ENCODE measurements around the gene COX17. TPM values are rescaled to one million over a fixed set of nuclear protein-coding genes. Genes with fewer than 3 reads are reported as not detected.
"Not testable (repeated sequence)": the region's sequence is repeated elsewhere in the genome, so short reads cannot be mapped to it uniquely, and the experiment has no call there.

Gene COX17
- total and polyA plus RNA-seq, 2 experiments from 2014 or later = 28.3 to 87.2 TPM

DNA sequence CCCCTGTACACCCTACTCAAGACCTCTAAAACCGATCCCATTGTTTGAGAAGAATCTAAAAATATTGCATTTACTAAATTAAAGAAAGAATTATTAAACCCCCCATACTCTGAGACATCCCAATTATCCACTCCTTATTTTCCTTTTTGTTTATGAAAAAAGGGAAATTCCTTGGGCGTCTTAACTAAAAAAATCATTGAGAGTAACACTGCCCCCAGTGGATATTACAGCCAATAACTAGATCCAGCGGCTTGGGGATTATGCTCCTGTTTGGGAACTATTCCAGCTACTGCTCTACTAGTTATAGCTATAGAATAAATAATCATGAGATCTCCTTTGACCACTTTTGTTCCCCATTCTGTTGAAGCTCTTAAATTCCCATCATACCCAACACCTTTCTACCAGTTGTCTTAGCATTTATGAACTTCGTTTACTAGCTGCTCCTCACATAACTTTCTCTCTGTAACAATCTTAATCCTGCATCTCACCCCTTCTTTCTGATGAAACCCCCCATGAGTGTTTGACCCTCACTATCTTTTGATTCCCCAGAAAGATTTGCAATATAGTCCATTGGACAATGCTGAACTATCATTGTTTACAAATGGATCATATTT, 12.9 kb upstream of the COX17 start:
- Histone ChIP-seq H3K9me3 (ENCODE audit: low read depth) (no peaks in the 10 kb centered on the region), H3K27me3 (no peaks in the 10 kb centered on the region), H3K79me2 (no peaks in the 10 kb centered on the region), H3K9me2 (replicated peaks; ENCODE audit: insufficient read depth) (no peaks in the 10 kb centered on the region), H2AFZ (no peak overlapping the region), H3K4me1 (ENCODE audit: insufficient read depth) (no peaks in the 10 kb centered on the region), H3K4me2 (no peak overlapping the region), H3K36me3 (replicated peaks; ENCODE audit: insufficient read depth, low read depth) (no peaks in the 10 kb centered on the region), H3K4me3 (no peak overlapping the region), H4K20me1 (ENCODE audit: insufficient read depth, poor library complexity, severe bottlenecking) (no peaks in the 10 kb centered on the region), H3K27ac (no peak overlapping the region)
- TF ChIP-seq, protein P1, sequence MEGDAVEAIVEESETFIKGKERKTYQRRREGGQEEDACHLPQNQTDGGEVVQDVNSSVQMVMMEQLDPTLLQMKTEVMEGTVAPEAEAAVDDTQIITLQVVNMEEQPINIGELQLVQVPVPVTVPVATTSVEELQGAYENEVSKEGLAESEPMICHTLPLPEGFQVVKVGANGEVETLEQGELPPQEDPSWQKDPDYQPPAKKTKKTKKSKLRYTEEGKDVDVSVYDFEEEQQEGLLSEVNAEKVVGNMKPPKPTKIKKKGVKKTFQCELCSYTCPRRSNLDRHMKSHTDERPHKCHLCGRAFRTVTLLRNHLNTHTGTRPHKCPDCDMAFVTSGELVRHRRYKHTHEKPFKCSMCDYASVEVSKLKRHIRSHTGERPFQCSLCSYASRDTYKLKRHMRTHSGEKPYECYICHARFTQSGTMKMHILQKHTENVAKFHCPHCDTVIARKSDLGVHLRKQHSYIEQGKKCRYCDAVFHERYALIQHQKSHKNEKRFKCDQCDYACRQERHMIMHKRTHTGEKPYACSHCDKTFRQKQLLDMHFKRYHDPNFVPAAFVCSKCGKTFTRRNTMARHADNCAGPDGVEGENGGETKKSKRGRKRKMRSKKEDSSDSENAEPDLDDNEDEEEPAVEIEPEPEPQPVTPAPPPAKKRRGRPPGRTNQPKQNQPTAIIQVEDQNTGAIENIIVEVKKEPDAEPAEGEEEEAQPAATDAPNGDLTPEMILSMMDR (IDR thresholded peaks at IDR 0.05; ENCODE audit: poor library complexity) = peak; percentile 51
- no peak for TF ChIP-seq EZH2 (IDR thresholded peaks at IDR 0.05; ENCODE audit: borderline replicate concordance)
- TF ChIP-seq EZH2phosphoT487 (IDR thresholded peaks at IDR 0.05; ENCODE audit: low read depth, severe bottlenecking, unreplicated experiment) = no peak
- peak; percentile 39 for DNase-seq (ENCODE audit: low spot score)
- 56% methylated on average over 4 of the region's 4 CpGs for WGBS (ENCODE audit: low lambda C conversion rate, missing lambda C conversion rate)

DNA sequence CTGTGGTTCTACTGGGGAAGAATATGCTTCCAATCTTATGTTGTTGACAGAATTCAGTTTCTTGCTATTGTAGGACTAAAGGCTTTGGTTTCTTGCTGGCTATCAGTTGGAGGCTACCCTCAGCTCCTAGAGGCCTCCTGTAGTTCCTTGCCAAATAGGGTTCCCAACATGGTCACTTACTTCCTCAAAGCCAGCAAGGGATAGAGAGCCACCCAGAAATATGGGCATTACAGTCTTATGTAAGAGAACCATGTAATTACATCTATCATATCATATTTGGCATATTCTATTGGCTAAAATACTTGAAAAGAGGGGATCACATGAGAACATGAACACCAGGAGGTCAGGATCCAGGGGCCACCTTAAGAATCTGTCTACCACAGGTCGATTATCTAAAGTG, 6.2 kb upstream of the COX17 start:
- Histone ChIP-seq H4K20me1 (ENCODE audit: insufficient read depth, poor library complexity, severe bottlenecking) (no peaks in the 10 kb centered on the region), H3K79me2 (no peaks in the 10 kb centered on the region), H3K9me3 (ENCODE audit: low read depth) (no peaks in the 10 kb centered on the region), H3K27me3 (no peaks in the 10 kb centered on the region), H3K4me1 (ENCODE audit: insufficient read depth) (no peaks in the 10 kb centered on the region), H3K4me2 (no peak overlapping the region), H3K4me3 (no peak overlapping the region), H3K9me2 (replicated peaks; ENCODE audit: insufficient read depth) (no peaks in the 10 kb centered on the region), H3K36me3 (replicated peaks; ENCODE audit: insufficient read depth, low read depth) (no peaks in the 10 kb centered on the region), H3K27ac (no peak overlapping the region), H2AFZ (no peak overlapping the region)
- DNase-seq (ENCODE audit: low spot score) = no peak
- WGBS (ENCODE audit: low lambda C conversion rate, missing lambda C conversion rate) = 30% methylated on average over 1 of the region's 1 CpG
- TF ChIP-seq, protein P1 (IDR thresholded peaks at IDR 0.05; ENCODE audit: poor library complexity) = no peak
- TF ChIP-seq EZH2phosphoT487 (IDR thresholded peaks at IDR 0.05; ENCODE audit: low read depth, severe bottlenecking, unreplicated experiment) (no peak), EZH2 (IDR thresholded peaks at IDR 0.05; ENCODE audit: borderline replicate concordance) (no peak)

DNA sequence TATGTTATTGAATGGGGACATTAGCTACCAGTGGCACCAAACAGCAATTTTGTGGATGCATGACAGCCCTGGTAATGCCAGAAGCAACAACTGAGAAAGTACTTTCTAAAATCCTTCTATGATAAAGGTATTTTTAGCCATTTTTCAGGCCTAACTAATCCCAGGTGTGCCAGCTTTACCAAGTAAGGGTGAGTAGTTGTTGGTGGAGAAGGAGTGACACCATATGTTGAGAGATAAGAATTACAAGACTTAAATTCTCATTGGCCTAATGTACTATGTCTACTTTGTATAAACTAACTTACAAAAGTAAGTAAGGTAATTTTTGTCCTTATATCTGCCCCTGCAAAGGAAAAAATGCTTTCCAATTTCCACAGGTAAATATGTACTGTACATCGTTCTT, 4.1 kb upstream of the COX17 start:
- Histone ChIP-seq H3K79me2 (peaks cover 5% of the 10 kb centered on the region), H3K36me3 (replicated peaks; ENCODE audit: insufficient read depth, low read depth) (no peaks in the 10 kb centered on the region), H3K4me1 (ENCODE audit: insufficient read depth) (no peaks in the 10 kb centered on the region), H2AFZ (no peak overlapping the region), H4K20me1 (ENCODE audit: insufficient read depth, poor library complexity, severe bottlenecking) (no peaks in the 10 kb centered on the region), H3K4me2 (no peak overlapping the region), H3K4me3 (no peak overlapping the region), H3K27ac (no peak overlapping the region), H3K9me2 (replicated peaks; ENCODE audit: insufficient read depth) (no peaks in the 10 kb centered on the region), H3K27me3 (no peaks in the 10 kb centered on the region), H3K9me3 (ENCODE audit: low read depth) (no peaks in the 10 kb centered on the region)
- TF ChIP-seq EZH2phosphoT487 (IDR thresholded peaks at IDR 0.05; ENCODE audit: low read depth, severe bottlenecking, unreplicated experiment) = no peak
- TF ChIP-seq, protein P1 (IDR thresholded peaks at IDR 0.05; ENCODE audit: poor library complexity) = peak; percentile 64
- peak; percentile 56 for DNase-seq (ENCODE audit: low spot score)
- WGBS (ENCODE audit: low lambda C conversion rate, missing lambda C conversion rate) = 53% methylated on average over 1 of the region's 1 CpG

DNA sequence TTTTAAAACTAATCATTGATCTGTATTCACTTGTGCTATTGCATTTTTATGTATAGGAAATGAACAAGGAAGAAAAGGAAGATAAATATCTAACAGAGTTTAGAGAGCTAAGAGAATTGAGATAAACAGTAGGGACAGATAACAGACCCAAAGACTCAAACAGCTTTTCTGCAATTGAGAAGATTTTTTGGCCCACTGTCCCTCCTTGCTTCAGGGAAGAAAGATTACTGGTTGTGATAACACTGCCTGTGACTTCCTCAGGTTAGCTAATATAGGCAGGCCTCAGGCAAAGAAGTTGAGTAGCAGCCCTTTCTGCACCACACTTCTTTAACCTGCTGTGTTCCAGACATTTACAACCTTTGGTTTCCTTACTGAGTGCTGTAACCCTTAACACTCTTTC, 2.7 kb upstream of the COX17 start:
- H3K27me3 ChIP-seq = no peaks in the 10 kb centered on the region
- peaks cover 19% of the 10 kb centered on the region for H3K79me2 ChIP-seq
- no peak overlapping the region for H3K4me2 ChIP-seq
- no peak for TF ChIP-seq EZH2 (IDR thresholded peaks at IDR 0.05; ENCODE audit: borderline replicate concordance)
- TF ChIP-seq, protein P1 (IDR thresholded peaks at IDR 0.05; ENCODE audit: poor library complexity) = no peak
- no peak for TF ChIP-seq EZH2phosphoT487 (IDR thresholded peaks at IDR 0.05; ENCODE audit: low read depth, severe bottlenecking, unreplicated experiment)
- peaks cover 5% of the 10 kb centered on the region for H3K4me1 ChIP-seq (ENCODE audit: insufficient read depth)
- H3K9me3 ChIP-seq (ENCODE audit: low read depth) = no peaks in the 10 kb centered on the region
- no peaks in the 10 kb centered on the region for H4K20me1 ChIP-seq (ENCODE audit: insufficient read depth, poor library complexity, severe bottlenecking)
- H2AFZ ChIP-seq = no peak overlapping the region
- no peak overlapping the region for H3K4me3 ChIP-seq
- DNase-seq (ENCODE audit: low spot score) = no peak
- H3K9me2 ChIP-seq (replicated peaks; ENCODE audit: insufficient read depth) = no peaks in the 10 kb centered on the region
- H3K27ac ChIP-seq = no peak overlapping the region
- no peaks in the 10 kb centered on the region for H3K36me3 ChIP-seq (replicated peaks; ENCODE audit: insufficient read depth, low read depth)

DNA sequence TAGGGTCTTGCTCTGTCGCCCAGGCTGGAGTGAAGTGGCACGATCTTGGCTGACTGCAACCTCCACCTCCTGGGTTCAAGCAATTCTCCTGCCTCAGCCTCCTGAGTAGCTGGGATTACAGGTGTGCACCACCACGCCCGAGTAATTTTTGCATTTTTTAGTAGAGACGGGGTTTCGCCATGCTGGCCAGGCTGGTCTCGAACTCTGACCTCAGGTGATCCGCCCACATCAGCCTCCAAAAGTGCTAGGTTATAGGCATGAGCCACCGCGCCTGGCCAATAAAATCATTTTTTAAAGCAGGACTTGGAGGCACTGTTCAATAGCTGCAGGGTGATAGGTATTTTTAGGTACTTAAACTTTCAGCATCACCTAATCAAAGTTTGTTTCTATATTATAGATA, 1.0 kb upstream of the COX17 start:
- WGBS (ENCODE audit: low lambda C conversion rate, missing lambda C conversion rate) = 94% methylated on average over 10 of the region's 10 CpGs
- not testable (repeated sequence) for H3K9me2 ChIP-seq (replicated peaks; ENCODE audit: insufficient read depth); H3K4me3 ChIP-seq; H3K36me3 ChIP-seq (replicated peaks; ENCODE audit: insufficient read depth, low read depth); H4K20me1 ChIP-seq (ENCODE audit: insufficient read depth, poor library complexity, severe bottlenecking); H2AFZ ChIP-seq; H3K4me2 ChIP-seq; H3K27me3 ChIP-seq; H3K9me3 ChIP-seq (ENCODE audit: low read depth); H3K27ac ChIP-seq; H3K4me1 ChIP-seq (ENCODE audit: insufficient read depth); DNase-seq (ENCODE audit: low spot score)
- peaks cover 20% of the 10 kb centered on the region for H3K79me2 ChIP-seq
